Spleen (tissue), 11 donors: Measurements from ENCODE around the gene P4HA3. TPM values are rescaled to one million over a fixed set of nuclear protein-coding genes. Genes with fewer than 3 reads are reported as not detected.

Experiments used
- DNase-seq: peaks from one replicate; pipeline ENCODE4 v3.0.0-alpha.2; 2020
- H3K27ac ChIP-seq, 8 donors: fragments of 200-600 bp; sonication (generic) in 7 of 8; 1 replicate in 4 of 8; 2 replicates in 4 of 8; pipeline versions ENCODE4 v1.5.0 to v1.8.0; 2016 to 2021; ENCODE audit warnings: inconsistent platforms in 4 of 8, mild to moderate bottlenecking in 4 of 8, moderate library complexity in 1 of 8
- H3K27me3 ChIP-seq, 7 donors: fragments of 200-600 bp; sonication (generic) in 6 of 7; replicated peaks in 1 of 7; 1 replicate in 4 of 7; 2 replicates in 3 of 7; pipeline versions ENCODE4 v1.5.0 to v1.8.0; 2016 to 2021; ENCODE audit warnings: inconsistent platforms in 3 of 7, mild to moderate bottlenecking in 1 of 7
- H3K36me3 ChIP-seq, 6 donors: fragments of 200-600 bp; sonication (generic) in 5 of 6; 1 replicate in 4 of 6; 2 replicates in 2 of 6; pipeline versions ENCODE4 v1.5.0 to v1.8.0; 2016 to 2021; ENCODE audit warnings: inconsistent platforms in 2 of 6
- H3K4me1 ChIP-seq, 6 donors: fragments of 200-600 bp; sonication (generic) in 5 of 6; 1 replicate in 3 of 6; 2 replicates in 3 of 6; pipeline versions ENCODE4 v1.5.0 to v1.8.0; 2016 to 2021; ENCODE audit warnings: inconsistent platforms in 3 of 6
- H3K4me3 ChIP-seq, 8 donors: fragments of 200-600 bp; sonication (generic) in 7 of 8; 1 replicate in 4 of 8; 2 replicates in 4 of 8; pipeline versions ENCODE4 v1.5.0 to v1.8.0; 2016 to 2021; ENCODE audit warnings: inconsistent platforms in 4 of 8, mild to moderate bottlenecking in 4 of 8, moderate library complexity in 2 of 8
- H3K9me3 ChIP-seq, 8 donors: fragments of 200-600 bp; sonication (generic) in 7 of 8; 1 replicate in 4 of 8; 2 replicates in 4 of 8; pipeline versions ENCODE4 v1.5.0 to v1.8.0; 2016 to 2021; ENCODE audit warnings: inconsistent platforms in 4 of 8
- CTCF ChIP-seq, 11 experiments: fragments of 200-600 bp in 7 of 11; fragments of 450-650 bp in 4 of 11; sonication (generic) in 4 of 11; IDR thresholded peaks in 8 of 11; conservative IDR thresholded peaks in 3 of 11; 1 replicate in 7 of 11; 2 replicates in 4 of 11; pipeline versions ENCODE4 v1.4.0 to v1.8.0; 2016 to 2021; ENCODE audit warnings: antibody characterized with exemption in 11 of 11, inconsistent platforms in 4 of 11, mild to moderate bottlenecking in 1 of 11
- POLR2A ChIP-seq, 3 donors: fragments of 450-650 bp; IDR thresholded peaks; one replicate each; pipeline ENCODE4 v1.5.1; 2017; ENCODE audit warnings: antibody characterized with exemption in 3 of 3, mild to moderate bottlenecking in 1 of 3
- POLR2AphosphoS5 ChIP-seq, 3 donors: sonication (generic); formaldehyde crosslinking; IDR thresholded peaks; one replicate each; pipeline ENCODE4 v1.5.1; 2017; ENCODE audit warnings: antibody characterized with exemption in 3 of 3
- WGBS, 5 donors: extraction: QIAGEN DNeasy Blood & Tissue Kit in 3 of 5; methylation state at CpG; one replicate each; pipeline versions ENCODE4 v1.1.5 to v1.1.7; 2013 to 2018; 5-methylcytosine and 5-hydroxymethylcytosine counted together
- intact Hi-C: fragments of 100-400 bp; cut with DNase I; formaldehyde crosslinking; loops from one replicate; pipeline ENCODE4 v1.15.0; 2023; ENCODE audit warnings: low total_unique reads
- polyA plus RNA-seq, 3 donors: library from polyadenylated mRNA; stranded (reverse); fragments of 200-250 nt; gene quantifications; one replicate each; pipeline ENCODE4 v1.2.1, GENCODE V29; 2013
- total RNA-seq, 7 donors: library from RNA; depleted of rRNA in 3 of 7; stranded (reverse); fragments of >200 nt in 3 of 7; fragmentation: NEBNext Ultra II Directional in 4 of 7; extraction: Animal tissue kit (Norgen Biotek cat#: 25700) in 4 of 7; gene quantifications; one replicate each; pipeline versions ENCODE4 v1.1.0 to v1.2.1, GENCODE V29; 2016 to 2021
- donor health status: healthy with polysubstance abuse.
- donor health status: DM: no; HTN: no; CAD: no; lungs with moderate emphysema.
- donor health status: DM: no; HTN: no; CAD: no.
- donor health status: Bipolar disorder and iron deficiency.
- donor health status: healthy.
- donor health status: DM: no; HTN: no; CAD: no.
- donor health status: DM: yes; HTN: yes; CAD: no.

The P4HA3 gene
- total and polyA plus RNA-seq, 10 donors: 0.39 to 0.44 TPM; not detected in 8

GRCh38 chr11:74282421-74282820, 29.0 kb downstream of the P4HA3 start:
- no peak for TF ChIP-seq CTCF (IDR thresholded peaks at IDR 0.05 in 8 of 11, conservative IDR thresholded peaks at IDR 0.05 in 3 of 11)
- no peak for TF ChIP-seq POLR2A (IDR thresholded peaks at IDR 0.05)
- no peak for TF ChIP-seq POLR2AphosphoS5 (IDR thresholded peaks at IDR 0.05)
- Histone ChIP-seq H3K9me3 (no peaks in the 10 kb centered on the region), H3K4me3 (no peak overlapping the region), H3K27ac (no peak overlapping the region), H3K36me3 (no peaks in the 10 kb centered on the region), H3K27me3 (no peaks in the 10 kb centered on the region), H3K4me1 (no peaks in the 10 kb centered on the region)
- intact Hi-C loops: no loop called here
- DNase-seq: no peak
- 54 to 90% (median 80%) methylated on average over 3 of the region's 3 CpGs for WGBS, 5 donors

GRCh38 chr11:74280494-74280893, 30.9 kb downstream of the P4HA3 start:
- Histone ChIP-seq H3K4me3 (no peak overlapping the region), H3K4me1 (no peaks in the 10 kb centered on the region), H3K27me3 (peaks cover 0 to 8% (median 0%) of the 10 kb centered on the region in 7 donors), H3K27ac (no peak overlapping the region), H3K36me3 (no peaks in the 10 kb centered on the region), H3K9me3 (no peaks in the 10 kb centered on the region)
- no peak for DNase-seq
- intact Hi-C loops: no loop called here
- no peak for TF ChIP-seq CTCF (IDR thresholded peaks at IDR 0.05 in 8 of 11, conservative IDR thresholded peaks at IDR 0.05 in 3 of 11)
- TF ChIP-seq POLR2AphosphoS5 (IDR thresholded peaks at IDR 0.05): no peak
- TF ChIP-seq POLR2A (IDR thresholded peaks at IDR 0.05): no peak

GRCh38 chr11:74279256-74279655, 32.2 kb downstream of the P4HA3 start:
- 83 to 90% (median 87%) methylated on average over 5 of the region's 5 CpGs for WGBS, 5 donors
- no peaks in the 10 kb centered on the region for H3K4me1 ChIP-seq
- intact Hi-C loops: no loop called here
- no peak for DNase-seq
- no peak overlapping the region for H3K4me3 ChIP-seq
- TF ChIP-seq POLR2AphosphoS5 (IDR thresholded peaks at IDR 0.05) (no peak), POLR2A (IDR thresholded peaks at IDR 0.05) (no peak), CTCF (IDR thresholded peaks at IDR 0.05 in 8 of 11, conservative IDR thresholded peaks at IDR 0.05 in 3 of 11) (no peak)
- H3K27ac ChIP-seq: no peak overlapping the region
- no peaks in the 10 kb centered on the region for H3K9me3 ChIP-seq
- peaks cover 0 to 8% (median 0%) of the 10 kb centered on the region in 7 donors for H3K27me3 ChIP-seq
- no peaks in the 10 kb centered on the region for H3K36me3 ChIP-seq

GRCh38 chr11:74278721-74279161, 32.7 kb downstream of the P4HA3 start:
- no peaks in the 10 kb centered on the region for H3K9me3 ChIP-seq
- no peaks in the 10 kb centered on the region for H3K4me1 ChIP-seq
- H3K4me3 ChIP-seq: no peak overlapping the region
- intact Hi-C loops: no loop called here
- H3K27me3 ChIP-seq: peaks cover 0 to 8% (median 0%) of the 10 kb centered on the region in 7 donors
- no peak overlapping the region for H3K27ac ChIP-seq
- WGBS, 5 donors: 57 to 94% (median 88%) methylated on average over 1 of the region's 1 CpG
- no peaks in the 10 kb centered on the region for H3K36me3 ChIP-seq
- no peak for DNase-seq
- TF ChIP-seq POLR2AphosphoS5 (IDR thresholded peaks at IDR 0.05) (no peak), POLR2A (IDR thresholded peaks at IDR 0.05) (no peak), CTCF (IDR thresholded peaks at IDR 0.05 in 8 of 11, conservative IDR thresholded peaks at IDR 0.05 in 3 of 11) (no peak)
